ENCODE measurements around the gene CYP39A1.

CYP39A1 gene

GRCh38 chr6:46500382-46500781 lies 152.2 kb downstream of the CYP39A1 start:
- Histone ChIP-seq H3K9me3 (ENCODE audit: low read length) (no peaks in the 10 kb centered on the region), H3K79me2 (ENCODE audit: insufficient read depth, low read length) (no peaks in the 10 kb centered on the region), H3K27ac (ENCODE audit: low read depth, low read length, poor library complexity, severe bottlenecking) (no peak overlapping the region), H3K4me1 (ENCODE audit: insufficient read depth, low read length, severe bottlenecking) (no peaks in the 10 kb centered on the region), H3K9me2 (ENCODE audit: low read depth, low read length) (no peaks in the 10 kb centered on the region), H3K27me3 (ENCODE audit: insufficient read depth, low read length) (no peaks in the 10 kb centered on the region), H4K20me1 (ENCODE audit: insufficient read depth, low read length) (no peaks in the 10 kb centered on the region), H3K4me3 (ENCODE audit: low read depth, low read length, poor library complexity, severe bottlenecking) (no peak overlapping the region), H3K36me3 (ENCODE audit: insufficient read depth, low read length) (no peaks in the 10 kb centered on the region), H3K4me2 (ENCODE audit: low read length) (no peak overlapping the region), H3K9ac (ENCODE audit: low read length) (no peak overlapping the region), H3F3A (ENCODE audit: insufficient read depth, low read length) (no peaks in the 10 kb centered on the region), H2AFZ (ENCODE audit: low read length) (no peak overlapping the region)
- TF ChIP-seq EZH2 (IDR thresholded peaks at IDR 0.05; ENCODE audit: borderline replicate concordance, low read length) (no peak), CTCF (IDR thresholded peaks at IDR 0.05; ENCODE audit: low read length) (no peak)

Data from OCI-LY1 (cell line).